ENCODE measurements around the gene TCP11.

TCP11 gene

GRCh38 chr6:35141007-35141655 is at the start of gene TCP11:
Gene TCP11 (minus strand): TSS chr6:35141339. CDS start chr6:35140870, 469 bp downstream.
- DNase-seq = no peak

DNA sequence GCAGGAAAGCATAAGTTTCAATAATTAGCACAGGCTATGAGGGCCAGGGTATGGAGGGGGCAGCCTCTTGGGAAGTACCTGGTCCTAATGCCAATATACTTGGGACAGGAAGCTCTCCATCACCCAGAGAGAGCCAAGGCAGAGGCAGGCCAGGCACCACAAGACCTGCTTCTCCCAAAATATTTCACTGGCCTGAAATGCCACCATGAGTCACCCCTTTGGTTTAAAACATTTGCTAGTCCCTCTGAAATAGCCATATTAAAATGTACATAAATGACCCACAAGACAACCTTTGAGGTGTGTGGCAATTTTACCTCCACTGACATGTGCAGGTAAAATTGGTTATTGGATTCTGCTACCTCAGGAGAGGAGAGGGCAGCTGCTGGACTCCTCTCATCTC is 49.2 kb upstream of the TCP11 start:
- no peak for DNase-seq

DNA sequence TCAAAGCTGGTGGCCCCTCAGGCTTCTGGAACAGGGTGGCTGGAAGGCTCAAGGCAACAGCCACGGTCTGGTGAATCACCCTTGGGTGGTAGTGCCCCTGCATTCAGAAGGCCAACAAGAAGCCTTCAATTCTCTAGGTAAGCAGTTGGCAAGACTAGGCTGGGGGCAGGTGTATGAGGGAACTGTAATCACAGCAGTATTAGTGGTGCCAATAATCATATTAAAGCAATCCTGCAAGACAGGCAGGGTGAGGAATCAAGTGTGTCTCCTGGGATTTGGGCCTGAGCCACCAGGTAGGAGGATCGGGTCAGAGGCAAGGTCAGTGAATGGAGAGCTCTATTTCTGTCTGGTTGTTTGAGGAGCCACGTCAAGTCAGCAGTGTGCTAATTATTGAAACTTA is 47.7 kb upstream of the TCP11 start:
- no peak for DNase-seq

- DNase-seq = no peak
These were observed 45.4 kb upstream of the TCP11 start for GRCh38 chr6:35186571-35186970.

GRCh38 chr6:35185971-35186370 is 44.8 kb upstream of the TCP11 start:
- DNase-seq = no peak

DNA sequence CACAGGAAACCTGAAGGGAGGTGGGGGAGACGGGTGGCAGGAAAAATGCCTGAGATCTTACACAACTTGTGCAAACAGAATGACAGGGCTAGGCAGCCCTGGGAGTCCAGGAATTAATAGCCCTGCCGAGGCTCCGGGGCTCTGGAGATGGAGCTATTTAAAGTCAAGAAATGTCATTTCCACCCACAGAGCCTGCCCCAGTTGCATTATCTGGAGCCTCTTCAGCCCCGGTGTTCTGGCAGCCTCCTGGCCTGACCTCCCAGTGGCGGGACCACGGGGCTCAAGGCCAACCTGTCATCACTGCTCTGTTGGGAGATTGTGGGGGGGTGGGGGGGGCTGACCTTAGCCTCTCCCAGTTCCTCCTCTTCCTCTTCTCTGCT is 44.2 kb upstream of the TCP11 start:
- DNase-seq = no peak

- DNase-seq = no peak
These were observed 43.6 kb upstream of the TCP11 start for GRCh38 chr6:35184580-35185301.

- no peak for DNase-seq
These were observed 42.8 kb upstream of the TCP11 start for GRCh38 chr6:35183935-35184334.

GRCh38 chr6:35183281-35183680 is 42.1 kb upstream of the TCP11 start:
- no peak for DNase-seq

- no peak for DNase-seq
These were observed 40.9 kb upstream of the TCP11 start for GRCh38 chr6:35181933-35182612.

DNA sequence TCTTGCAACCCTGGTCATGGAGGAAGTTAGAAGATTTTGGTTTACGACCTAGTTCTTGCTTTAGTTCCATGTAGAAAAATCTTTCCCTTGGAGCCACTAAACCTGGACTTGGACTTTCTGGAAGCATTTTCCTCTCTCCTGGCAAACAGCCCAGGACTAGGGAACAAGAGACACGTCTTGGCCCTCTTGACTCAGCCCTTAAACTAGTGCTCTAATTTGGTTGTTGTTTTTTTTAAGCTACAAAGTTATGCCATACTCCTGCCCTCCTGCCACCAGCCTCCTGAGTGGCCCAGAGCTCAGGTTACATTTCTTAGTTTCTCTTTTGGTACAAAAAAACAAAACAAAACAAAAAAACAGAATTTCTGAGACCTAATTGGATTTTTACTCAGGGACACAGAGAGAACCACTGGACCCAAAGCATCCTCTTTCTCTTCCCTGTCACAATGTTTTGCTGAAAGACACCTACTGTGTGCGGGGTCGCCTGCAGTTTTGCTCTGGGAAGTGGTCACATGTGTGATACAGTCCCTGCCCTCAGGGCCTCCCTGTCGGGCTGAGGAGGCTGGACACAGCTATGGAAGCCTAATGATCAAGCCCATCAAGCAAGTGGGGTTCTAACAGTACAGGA is 40.3 kb upstream of the TCP11 start:
- no peak for DNase-seq

GRCh38 chr6:35179901-35180535 is 38.9 kb upstream of the TCP11 start:
- no peak for DNase-seq

DNA sequence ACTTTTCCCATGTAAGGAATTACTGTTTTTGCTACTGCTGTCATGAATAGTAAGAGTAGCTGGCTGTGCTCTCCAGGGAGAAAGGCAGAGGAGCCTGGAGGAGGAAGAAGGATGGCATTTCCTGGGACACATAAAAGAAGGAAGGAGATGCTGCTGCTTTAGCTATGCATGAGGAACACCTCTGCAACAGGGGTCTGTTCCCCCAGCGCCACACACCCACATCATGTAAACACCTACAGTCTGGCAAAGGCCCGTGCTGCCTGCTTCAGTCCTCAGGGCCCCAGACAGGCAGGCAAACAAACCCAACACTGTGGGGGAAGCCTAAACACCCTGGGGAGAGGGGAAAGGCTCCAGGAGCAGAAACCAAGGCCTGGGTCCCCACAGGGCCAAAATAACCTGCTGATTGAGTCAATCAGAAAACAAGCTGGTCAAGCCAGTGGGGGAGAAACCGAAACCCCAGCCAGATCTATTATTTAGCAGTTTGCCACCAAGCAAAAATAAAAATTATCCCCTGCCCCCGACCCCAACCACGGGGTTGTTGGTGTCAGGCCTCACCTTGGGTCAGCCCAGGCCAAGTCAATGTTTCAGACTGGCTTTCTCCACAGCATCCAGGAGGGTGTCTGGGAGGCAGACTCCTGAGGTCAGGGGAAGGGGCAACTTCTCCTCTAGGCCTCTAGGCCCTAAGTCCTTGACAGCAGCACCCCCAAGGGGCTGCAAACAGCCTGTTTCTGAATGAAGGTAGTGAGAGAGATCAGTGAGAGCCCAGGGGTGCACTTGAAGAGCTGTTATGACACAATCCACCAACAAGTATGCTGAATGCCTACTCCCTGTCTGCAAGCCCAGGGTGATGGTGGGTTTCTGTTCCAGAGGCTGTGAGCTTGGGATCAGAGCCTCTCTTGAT is 38.0 kb upstream of the TCP11 start:
- no peak for DNase-seq

GRCh38 chr6:35178012-35178411 is 36.9 kb upstream of the TCP11 start:
- DNase-seq = no peak

- no peak for DNase-seq
These were observed 36.5 kb upstream of the TCP11 start for GRCh38 chr6:35177596-35177995.

DNA sequence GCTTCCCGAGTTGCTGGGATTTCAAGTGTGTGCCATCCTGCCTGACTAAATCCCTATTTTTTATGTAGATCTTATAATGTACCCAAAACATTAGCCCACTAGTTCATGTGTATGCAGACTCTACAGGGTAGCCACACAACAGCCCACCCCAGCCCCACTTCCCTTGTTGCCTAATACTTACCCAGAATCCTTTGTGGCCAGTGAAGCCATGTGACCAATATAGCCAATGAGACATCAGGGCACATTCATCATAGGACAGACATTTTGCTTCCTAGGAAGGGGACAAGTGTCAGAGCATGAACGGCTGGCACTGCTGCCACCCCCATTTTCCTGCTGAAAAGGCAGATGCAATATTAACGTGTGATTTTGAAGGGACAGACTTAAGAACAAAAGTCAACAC is 36.0 kb upstream of the TCP11 start:
- no peak for DNase-seq

GRCh38 chr6:35176301-35177024 is 35.3 kb upstream of the TCP11 start:
- no peak for DNase-seq

DNA sequence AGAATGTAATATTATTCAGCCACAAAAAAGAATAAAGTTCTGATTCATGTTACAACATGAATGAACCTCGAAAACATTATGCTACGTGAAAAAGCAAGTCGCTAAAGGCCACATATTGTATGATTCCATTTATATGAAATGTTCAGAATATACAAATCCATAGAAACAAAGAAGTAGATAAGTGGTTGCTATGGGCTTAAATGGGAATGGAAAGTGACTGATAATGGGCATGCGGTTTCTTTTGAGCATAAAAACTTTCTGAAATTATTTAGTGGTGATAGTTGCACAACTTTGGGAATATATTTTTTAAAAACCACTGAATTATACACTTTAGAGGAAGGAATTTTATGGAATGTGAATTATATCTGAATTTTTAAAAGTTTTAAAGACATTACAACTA is 33.4 kb upstream of the TCP11 start:
- DNase-seq = no peak

GRCh38 chr6:35174088-35174434 is 32.9 kb upstream of the TCP11 start:
- DNase-seq = no peak

DNA sequence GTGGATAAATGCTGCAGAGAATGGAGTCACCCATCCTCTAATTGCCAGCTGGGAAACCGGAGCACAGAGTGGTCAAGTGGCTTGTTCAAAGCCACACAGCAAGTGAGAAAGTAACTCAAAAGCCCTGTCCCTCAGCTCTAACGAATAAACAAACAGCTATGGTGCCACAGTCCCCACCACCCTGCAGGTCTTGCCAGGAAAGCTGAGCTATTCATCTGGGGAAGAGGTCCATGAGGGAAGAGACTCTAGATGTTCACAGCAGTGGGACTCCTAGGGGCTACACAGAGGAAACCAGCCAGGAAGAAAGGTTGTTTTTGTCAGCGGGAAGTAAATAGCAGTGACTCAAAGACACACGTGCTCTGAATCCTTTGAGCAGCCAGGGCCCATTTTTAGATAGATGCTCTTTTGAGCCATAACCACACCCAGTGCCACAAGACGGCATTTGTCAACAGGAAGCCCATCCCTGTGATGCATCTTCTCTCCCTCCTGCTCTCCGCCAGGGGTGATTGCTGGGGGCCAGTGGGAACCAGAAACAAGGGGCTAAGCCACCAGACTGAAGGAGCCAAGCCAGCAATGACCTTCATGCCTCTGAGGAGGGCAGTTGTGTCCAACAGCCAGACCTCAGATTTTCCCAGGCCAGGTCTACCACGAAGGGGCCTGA is 32.4 kb upstream of the TCP11 start:
- DNase-seq = no peak

DNA sequence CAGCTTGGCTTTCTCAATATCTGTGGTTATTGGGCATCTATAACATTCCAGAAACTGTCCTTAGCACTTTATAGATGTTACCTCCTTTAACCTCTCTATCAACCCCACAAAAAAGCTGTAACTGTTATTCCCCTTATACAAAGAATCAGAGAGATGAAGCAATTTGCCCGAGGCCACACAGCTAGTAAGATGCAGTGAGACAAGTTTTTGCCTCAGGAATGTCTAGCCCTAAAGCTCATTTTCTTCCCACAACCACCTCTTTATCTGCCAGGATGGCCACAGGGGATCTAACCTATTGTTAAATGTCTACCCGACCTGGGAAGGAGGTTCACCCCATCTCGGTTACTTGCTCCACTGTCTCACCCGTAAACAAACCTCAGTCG is 31.9 kb upstream of the TCP11 start:
- DNase-seq = no peak
